ENCODE results near the gene KHDC3L. TPM values are rescaled to one million over a fixed set of nuclear protein-coding genes. Genes with fewer than 3 reads are reported as not detected.

KHDC3L gene, protein sequence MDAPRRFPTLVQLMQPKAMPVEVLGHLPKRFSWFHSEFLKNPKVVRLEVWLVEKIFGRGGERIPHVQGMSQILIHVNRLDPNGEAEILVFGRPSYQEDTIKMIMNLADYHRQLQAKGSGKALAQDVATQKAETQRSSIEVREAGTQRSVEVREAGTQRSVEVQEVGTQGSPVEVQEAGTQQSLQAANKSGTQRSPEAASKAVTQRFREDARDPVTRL
- not detected for polyA plus RNA-seq (2013, experiment 1 of 2)
- polyA plus RNA-seq (2013, experiment 2 of 2) = not detected

DNA sequence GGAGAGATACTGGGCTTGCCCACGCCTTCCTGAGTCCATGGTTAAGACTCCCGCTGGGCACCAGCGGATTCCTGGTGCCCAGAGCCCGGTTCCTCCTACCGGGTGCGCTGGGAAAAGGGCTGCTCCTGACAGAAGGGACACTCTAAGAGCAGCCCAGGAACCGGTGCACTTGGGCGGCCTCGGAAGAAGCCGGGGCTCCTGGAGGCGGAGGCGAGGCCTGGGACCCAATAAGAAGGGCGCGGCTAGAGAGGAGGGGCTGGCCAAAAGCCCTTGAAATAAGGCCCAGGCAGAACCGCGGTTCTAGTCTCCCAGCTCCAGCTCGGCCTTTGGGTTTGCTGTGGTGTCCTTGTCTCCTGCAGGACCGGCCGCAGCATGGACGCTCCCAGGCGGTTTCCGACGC, at the start of gene KHDC3L:
KHDC3L (plus strand) TSS at position 301 of the 400 bp plus-strand sequence; CDS start at position 373, 72 bp downstream.
- 96% methylated on average over 23 of the region's 23 CpGs for WGBS

DNA sequence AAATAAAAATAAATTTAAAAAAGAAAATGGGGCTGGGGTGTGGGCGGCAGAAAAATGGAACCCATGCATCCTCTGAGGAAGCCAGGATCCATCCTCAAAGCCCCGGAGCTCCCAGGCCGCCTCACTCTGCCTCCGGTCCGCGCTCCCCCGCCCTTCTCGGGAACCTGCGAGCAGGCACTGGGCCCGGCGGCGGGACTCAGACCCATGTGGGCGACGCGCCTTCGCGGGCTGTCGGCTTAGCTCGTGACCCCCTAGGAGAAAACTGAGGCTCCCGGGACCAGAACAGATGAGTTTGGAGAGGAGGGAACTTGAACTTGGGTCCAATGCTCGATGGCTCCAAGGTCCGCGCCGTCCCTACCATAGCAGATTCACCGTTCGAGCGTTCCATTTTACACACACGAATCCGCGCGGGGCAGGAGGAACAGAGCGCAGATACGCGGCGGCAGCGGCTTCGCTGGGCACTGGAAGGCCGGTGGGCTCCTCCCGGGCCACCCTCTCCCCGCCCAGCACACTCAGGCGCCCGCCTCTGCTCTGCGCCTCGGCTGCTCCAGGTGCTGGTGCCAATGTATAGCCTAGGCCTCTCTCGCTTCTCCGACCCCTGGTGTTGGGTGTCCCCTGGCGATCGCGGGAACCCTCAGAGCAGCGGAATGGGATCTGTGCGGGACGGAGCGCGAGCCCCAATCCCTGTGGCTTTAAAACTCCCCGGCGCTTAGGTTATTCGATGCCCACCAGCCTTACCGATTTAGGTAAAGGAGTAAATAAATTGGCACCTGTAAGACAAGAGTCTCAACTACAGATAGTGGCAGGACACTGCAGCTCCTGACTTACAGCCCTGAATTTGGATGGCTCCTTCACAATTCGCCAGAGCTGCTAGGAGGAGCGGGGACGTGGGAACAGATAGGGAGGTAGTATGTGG, 47.6 kb upstream of the KHDC3L start:
- Histone ChIP-seq H3K4me1 (ENCODE audit: insufficient read depth, low read length) (no peaks in the 10 kb centered on the region), H3K27me3 (ENCODE audit: insufficient read depth, low read length) (peaks cover 6% of the 10 kb centered on the region), H3K27ac (ENCODE audit: low read depth, low read length) (no peak overlapping the region), H3K4me3 (ENCODE audit: low read length) (peak overlapping the region; percentile 19; the same call in 1 of the 2 replicates), H3K9me3 (ENCODE audit: insufficient read depth, low read depth, low read length) (peaks cover 15% of the 10 kb centered on the region), H3K9ac (ENCODE audit: low read depth, low read length) (no peak overlapping the region), H3K36me3 (ENCODE audit: insufficient read depth, low read length) (no peaks in the 10 kb centered on the region)
- WGBS = 96% methylated on average over 61 of the region's 61 CpGs

More for the DNA sequence above, at the start of gene KHDC3L:
- no peaks in the 10 kb centered on the region for H3K4me1 ChIP-seq (ENCODE audit: insufficient read depth, low read length)
- no peak within 1 kb of the TSS for H3K27ac ChIP-seq (ENCODE audit: low read depth, low read length)
- H3K4me3 ChIP-seq (ENCODE audit: low read length) = no peak within 1 kb of the TSS
- no peak within 1 kb of the TSS for H3K9ac ChIP-seq (ENCODE audit: low read depth, low read length)
- H3K36me3 ChIP-seq (ENCODE audit: insufficient read depth, low read length) = no peaks in the 10 kb centered on the region
- H3K27me3 ChIP-seq (ENCODE audit: insufficient read depth, low read length) = no peaks in the 10 kb centered on the region
- 0 out of 2 replicates have a peak, but pooled peaks cover 4% of the 10 kb centered on the region for H3K9me3 ChIP-seq (ENCODE audit: insufficient read depth, low read depth, low read length)

DNA sequence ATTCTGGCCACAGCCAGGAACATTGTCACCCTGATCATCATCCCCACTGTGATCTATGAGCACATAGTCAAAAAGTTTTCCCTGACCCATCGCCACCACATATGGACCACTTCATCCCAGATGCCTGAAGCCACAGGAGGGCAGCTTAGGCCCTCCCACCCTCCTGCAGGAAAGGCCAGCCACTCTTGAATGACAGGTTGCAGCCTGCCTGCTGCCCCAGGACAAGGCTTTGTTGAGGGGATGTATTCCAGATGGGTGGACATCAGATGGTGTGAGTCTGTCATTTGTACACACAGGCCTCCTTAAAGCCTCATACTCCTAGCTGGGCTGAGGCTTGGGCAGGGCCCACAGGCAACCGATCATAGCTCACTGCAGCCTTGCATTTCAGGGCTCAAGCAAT, 39.1 kb upstream of the KHDC3L start:
- H3K9ac ChIP-seq (ENCODE audit: low read depth, low read length) = no peak overlapping the region
- peaks cover 9% of the 10 kb centered on the region; the same call in 1 of the 2 replicates for H3K9me3 ChIP-seq (ENCODE audit: insufficient read depth, low read depth, low read length)
- no peak overlapping the region for H3K4me3 ChIP-seq (ENCODE audit: low read length)
- no peaks in the 10 kb centered on the region for H3K27me3 ChIP-seq (ENCODE audit: insufficient read depth, low read length)
- H3K27ac ChIP-seq (ENCODE audit: low read depth, low read length) = no peak overlapping the region
- 81% methylated on average over 2 of the region's 2 CpGs for WGBS
- H3K4me1 ChIP-seq (ENCODE audit: insufficient read depth, low read length) = no peaks in the 10 kb centered on the region
- H3K36me3 ChIP-seq (ENCODE audit: insufficient read depth, low read length) = no peaks in the 10 kb centered on the region

DNA sequence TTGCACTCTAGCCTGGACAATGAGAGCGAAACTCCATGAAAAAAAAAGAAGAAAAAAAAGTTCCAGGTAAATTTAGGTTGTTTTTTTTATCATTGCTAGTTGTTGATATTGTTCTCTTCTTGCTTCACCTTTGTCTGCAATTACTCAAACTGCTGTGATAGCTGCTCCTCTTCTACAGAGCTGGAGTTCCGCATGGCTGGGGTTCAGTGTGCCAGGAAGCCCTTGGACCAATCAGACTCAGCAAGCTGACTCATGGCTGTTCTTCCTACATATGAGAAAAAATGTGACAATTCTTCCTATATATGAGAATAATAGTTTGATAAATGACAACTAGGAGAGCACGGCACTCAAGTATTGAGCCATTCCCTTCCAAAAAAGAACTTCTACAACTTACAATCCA, 36.8 kb upstream of the KHDC3L start:
- H3K4me1 ChIP-seq (ENCODE audit: insufficient read depth, low read length) = no peaks in the 10 kb centered on the region
- no peak overlapping the region for H3K4me3 ChIP-seq (ENCODE audit: low read length)
- no peak overlapping the region for H3K27ac ChIP-seq (ENCODE audit: low read depth, low read length)
- H3K9ac ChIP-seq (ENCODE audit: low read depth, low read length) = no peak overlapping the region
- no peaks in the 10 kb centered on the region for H3K27me3 ChIP-seq (ENCODE audit: insufficient read depth, low read length)
- WGBS = 96% methylated on average over 2 of the region's 3 CpGs
- H3K36me3 ChIP-seq (ENCODE audit: insufficient read depth, low read length) = no peaks in the 10 kb centered on the region
- H3K9me3 ChIP-seq (ENCODE audit: insufficient read depth, low read depth, low read length) = no peaks in the 10 kb centered on the region

DNA sequence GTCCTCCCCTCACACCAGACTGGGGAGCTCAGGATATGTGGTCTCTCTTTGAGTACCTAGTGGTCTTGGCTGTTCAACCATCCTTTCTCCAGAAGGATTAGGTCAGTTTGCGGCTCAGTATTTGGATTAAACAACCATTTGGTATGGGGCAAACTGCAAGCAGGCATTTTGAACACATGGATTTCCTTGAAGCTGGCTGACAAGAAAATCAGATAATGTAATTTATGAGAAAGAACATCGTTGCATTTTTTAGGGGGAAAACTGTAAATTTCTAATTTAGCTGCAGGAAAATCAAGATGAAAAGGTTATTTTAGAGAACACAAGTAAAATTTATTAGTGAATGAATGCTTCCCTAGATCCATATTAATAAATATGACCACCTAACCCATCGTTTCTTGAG, 33.7 kb upstream of the KHDC3L start:
- Histone ChIP-seq H3K9ac (ENCODE audit: low read depth, low read length) (no peak overlapping the region), H3K4me1 (ENCODE audit: insufficient read depth, low read length) (no peaks in the 10 kb centered on the region), H3K27ac (ENCODE audit: low read depth, low read length) (no peak overlapping the region), H3K36me3 (ENCODE audit: insufficient read depth, low read length) (no peaks in the 10 kb centered on the region), H3K4me3 (ENCODE audit: low read length) (no peak overlapping the region), H3K9me3 (ENCODE audit: insufficient read depth, low read depth, low read length) (no peaks in the 10 kb centered on the region), H3K27me3 (ENCODE audit: insufficient read depth, low read length) (no peaks in the 10 kb centered on the region)
- WGBS = 94% methylated on average over 3 of the region's 3 CpGs

DNA sequence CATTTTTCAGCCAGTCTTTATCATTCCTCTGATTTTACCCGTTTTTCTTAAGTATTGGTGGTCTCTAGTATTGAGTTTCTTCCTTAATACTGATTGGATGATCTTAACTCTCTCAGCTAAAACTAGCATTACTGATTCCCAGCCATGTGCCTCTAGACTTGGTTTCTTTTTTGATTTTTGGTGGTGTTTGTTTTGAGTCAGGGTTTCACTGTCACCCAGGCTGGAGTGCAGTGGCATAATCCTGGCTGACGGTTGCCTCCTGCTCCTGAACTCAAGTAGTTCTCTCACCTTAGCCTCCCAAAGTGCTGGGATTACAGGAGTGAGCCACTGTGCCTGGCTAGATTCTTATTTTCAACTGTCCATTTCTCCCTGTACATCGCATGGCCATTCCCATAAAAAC, 33.3 kb upstream of the KHDC3L start:
- H3K27ac ChIP-seq (ENCODE audit: low read depth, low read length) = no peak overlapping the region
- H3K4me1 ChIP-seq (ENCODE audit: insufficient read depth, low read length) = no peaks in the 10 kb centered on the region
- no peak overlapping the region for H3K9ac ChIP-seq (ENCODE audit: low read depth, low read length)
- no peak overlapping the region for H3K4me3 ChIP-seq (ENCODE audit: low read length)
- WGBS = 92% methylated on average over 2 of the region's 3 CpGs
- H3K9me3 ChIP-seq (ENCODE audit: insufficient read depth, low read depth, low read length) = no peaks in the 10 kb centered on the region
- no peaks in the 10 kb centered on the region for H3K27me3 ChIP-seq (ENCODE audit: insufficient read depth, low read length)
- no peaks in the 10 kb centered on the region for H3K36me3 ChIP-seq (ENCODE audit: insufficient read depth, low read length)

DNA sequence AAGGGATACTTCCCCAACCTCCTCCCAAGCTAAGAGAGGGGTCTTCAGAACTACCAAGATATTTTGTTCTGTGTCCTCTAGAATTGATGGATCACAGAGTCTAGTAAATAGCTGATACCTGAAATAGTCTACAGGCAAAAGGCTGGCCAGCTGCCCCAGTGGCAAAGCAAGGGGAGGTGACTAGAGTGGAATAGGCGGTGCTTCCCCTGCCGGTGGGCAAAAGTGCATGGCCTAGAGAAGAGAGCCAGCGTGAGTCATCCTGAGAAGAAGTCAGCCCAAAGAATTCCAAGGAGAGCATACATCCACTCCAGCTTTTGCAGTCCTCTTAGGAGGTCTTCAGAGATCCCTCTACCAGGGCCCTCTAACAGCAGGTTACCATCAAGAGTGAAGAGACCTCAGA, 23.1 kb upstream of the KHDC3L start:
- Histone ChIP-seq H3K27ac (ENCODE audit: low read depth, low read length) (no peak overlapping the region), H3K9me3 (ENCODE audit: insufficient read depth, low read depth, low read length) (no peaks in the 10 kb centered on the region), H3K27me3 (ENCODE audit: insufficient read depth, low read length) (no peaks in the 10 kb centered on the region), H3K36me3 (ENCODE audit: insufficient read depth, low read length) (no peaks in the 10 kb centered on the region), H3K4me1 (ENCODE audit: insufficient read depth, low read length) (no peaks in the 10 kb centered on the region; the same call in 1 of the 2 replicates), H3K9ac (ENCODE audit: low read depth, low read length) (no peak overlapping the region), H3K4me3 (ENCODE audit: low read length) (no peak overlapping the region)
- WGBS = 73% methylated on average over 3 of the region's 3 CpGs

DNA sequence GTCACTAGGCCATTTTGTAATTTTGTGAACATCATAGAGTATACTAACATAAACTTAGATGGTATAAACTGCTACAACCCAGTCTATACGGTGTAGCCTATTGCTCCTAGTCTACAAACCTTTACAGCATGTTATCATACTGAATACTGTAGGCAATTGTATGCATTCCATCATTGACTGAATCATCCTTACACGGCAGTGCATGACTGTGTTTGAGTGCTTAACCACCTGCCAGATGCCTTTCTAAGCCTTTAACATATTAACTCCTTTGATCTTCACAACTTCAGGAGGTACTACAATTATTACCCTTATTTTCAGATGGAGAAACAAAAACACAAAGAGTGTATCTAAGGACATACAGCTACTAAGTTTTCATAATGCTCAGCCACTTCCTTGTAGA, 22.4 kb upstream of the KHDC3L start:
- H3K36me3 ChIP-seq (ENCODE audit: insufficient read depth, low read length) = no peaks in the 10 kb centered on the region
- H3K27ac ChIP-seq (ENCODE audit: low read depth, low read length) = no peak overlapping the region
- H3K4me3 ChIP-seq (ENCODE audit: low read length) = no peak overlapping the region
- no peak overlapping the region for H3K9ac ChIP-seq (ENCODE audit: low read depth, low read length)
- no peaks in the 10 kb centered on the region for H3K9me3 ChIP-seq (ENCODE audit: insufficient read depth, low read depth, low read length)
- WGBS = 83% methylated on average over 2 of the region's 2 CpGs
- H3K4me1 ChIP-seq (ENCODE audit: insufficient read depth, low read length) = no peaks in the 10 kb centered on the region; the same call in 1 of the 2 replicates
- H3K27me3 ChIP-seq (ENCODE audit: insufficient read depth, low read length) = no peaks in the 10 kb centered on the region

DNA sequence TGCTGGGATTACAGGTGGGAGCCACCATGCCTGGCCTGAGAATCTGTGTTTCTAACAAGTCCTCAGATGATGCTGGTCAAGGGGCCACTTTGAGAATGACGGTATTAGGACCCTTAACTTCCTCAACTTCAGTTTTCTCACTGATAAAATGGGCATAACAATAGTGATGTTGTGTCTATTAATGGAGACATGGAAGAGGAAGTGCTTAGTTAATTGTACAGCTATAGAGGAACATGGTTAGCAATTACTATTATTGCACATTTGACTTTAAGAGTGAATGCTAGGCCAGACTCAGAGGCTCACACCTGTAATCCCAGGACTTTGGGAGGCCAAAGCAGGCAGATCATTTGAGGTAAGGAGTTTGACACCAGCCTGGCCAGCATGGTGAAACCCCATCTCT, 21.1 kb upstream of the KHDC3L start:
- no peak overlapping the region for H3K9ac ChIP-seq (ENCODE audit: low read depth, low read length)
- no peak overlapping the region for H3K4me3 ChIP-seq (ENCODE audit: low read length)
- H3K36me3 ChIP-seq (ENCODE audit: insufficient read depth, low read length) = no peaks in the 10 kb centered on the region
- no peaks in the 10 kb centered on the region for H3K9me3 ChIP-seq (ENCODE audit: insufficient read depth, low read depth, low read length)
- no peaks in the 10 kb centered on the region for H3K27me3 ChIP-seq (ENCODE audit: insufficient read depth, low read length)
- no peaks in the 10 kb centered on the region; the same call in 1 of the 2 replicates for H3K4me1 ChIP-seq (ENCODE audit: insufficient read depth, low read length)
- 82% methylated on average over 1 of the region's 1 CpG for WGBS
- no peak overlapping the region for H3K27ac ChIP-seq (ENCODE audit: low read depth, low read length)

DNA sequence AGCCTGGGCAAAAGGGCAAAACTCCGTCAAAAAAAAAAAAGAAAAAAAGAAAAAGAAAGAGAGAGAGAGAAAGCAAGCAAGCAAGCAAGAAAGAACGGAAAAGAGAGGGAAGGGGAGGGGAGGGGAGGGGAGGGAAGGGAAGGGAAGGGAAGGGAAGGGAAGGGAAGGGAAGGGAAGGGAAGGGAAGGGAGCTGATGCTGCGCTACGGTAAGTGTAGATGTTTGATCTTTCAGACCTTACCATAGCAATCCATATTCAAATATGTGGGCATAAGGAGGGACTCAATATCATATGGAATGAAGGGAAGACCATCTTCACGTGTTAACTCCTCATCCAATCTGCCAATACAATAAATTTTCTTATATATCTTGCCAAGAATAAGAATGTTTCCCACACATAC, 20.3 kb upstream of the KHDC3L start:
- Histone ChIP-seq H3K9ac (ENCODE audit: low read depth, low read length) (no peak overlapping the region), H3K4me1 (ENCODE audit: insufficient read depth, low read length) (peaks cover 4% of the 10 kb centered on the region), H3K4me3 (ENCODE audit: low read length) (no peak overlapping the region), H3K27ac (ENCODE audit: low read depth, low read length) (no peak overlapping the region), H3K9me3 (ENCODE audit: insufficient read depth, low read depth, low read length) (no peaks in the 10 kb centered on the region), H3K36me3 (ENCODE audit: insufficient read depth, low read length) (no peaks in the 10 kb centered on the region), H3K27me3 (ENCODE audit: insufficient read depth, low read length) (no peaks in the 10 kb centered on the region)
- 77% methylated on average over 1 of the region's 5 CpGs for WGBS

DNA sequence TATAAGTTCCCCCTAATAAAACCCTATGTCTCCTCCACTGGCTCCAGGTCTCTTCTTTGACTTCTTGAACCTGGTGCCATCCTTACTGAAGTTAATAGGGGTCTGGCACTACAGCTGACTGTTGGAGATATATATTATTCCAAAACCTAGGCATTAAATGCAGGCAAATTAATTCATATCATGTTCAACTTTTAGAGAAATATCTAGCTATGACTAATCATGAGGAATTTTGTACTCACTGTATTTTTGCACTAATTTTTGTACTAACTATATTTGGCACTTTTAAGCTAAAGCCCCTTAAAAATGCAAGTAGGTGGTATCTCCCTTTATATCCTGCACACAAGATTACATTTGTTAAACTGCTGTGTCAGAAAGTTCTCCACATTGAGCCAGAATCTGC, 19.3 kb upstream of the KHDC3L start:
- Histone ChIP-seq H3K27ac (ENCODE audit: low read depth, low read length) (no peak overlapping the region), H3K36me3 (ENCODE audit: insufficient read depth, low read length) (no peaks in the 10 kb centered on the region), H3K9ac (ENCODE audit: low read depth, low read length) (no peak overlapping the region), H3K9me3 (ENCODE audit: insufficient read depth, low read depth, low read length) (no peaks in the 10 kb centered on the region), H3K4me1 (ENCODE audit: insufficient read depth, low read length) (peaks cover 4% of the 10 kb centered on the region), H3K4me3 (ENCODE audit: low read length) (no peak overlapping the region), H3K27me3 (ENCODE audit: insufficient read depth, low read length) (no peaks in the 10 kb centered on the region)
